ENCODE data around the gene NACAD. TPM values are rescaled to one million over a fixed set of nuclear protein-coding genes. Genes with fewer than 3 reads are reported as not detected.

Gene NACAD
- polyA plus RNA-seq, 1 donor from 2014 or later = 14.5 TPM

DNA sequence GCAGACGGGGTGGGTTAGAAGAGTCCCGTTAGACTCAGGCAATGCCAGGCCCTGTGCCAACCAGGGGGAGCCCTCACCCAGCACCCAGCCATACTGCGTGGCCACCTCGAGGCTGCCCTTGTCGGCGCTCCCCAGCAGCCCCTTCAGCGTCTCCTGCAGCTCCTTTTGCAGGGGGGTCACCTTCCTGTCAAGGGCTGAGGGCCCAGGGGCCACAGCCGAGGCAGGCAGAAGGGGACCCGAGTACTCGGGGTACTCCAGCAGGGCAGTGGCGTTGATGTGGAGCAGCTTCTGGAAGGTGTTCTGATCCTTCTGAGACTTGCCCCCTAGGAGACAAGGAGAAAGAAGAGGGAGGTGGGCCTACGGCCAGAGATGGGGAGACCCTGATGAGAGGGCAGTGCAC is 13.0 kb upstream of the NACAD start:
- no peaks in the 10 kb centered on the region for H3F3A ChIP-seq (ENCODE audit: insufficient read depth, low read length, poor library complexity, severe bottlenecking)
- peaks cover 1% of the 10 kb centered on the region for H3K79me2 ChIP-seq (replicated peaks; ENCODE audit: insufficient read depth, low read length)
- H3K4me2 ChIP-seq (ENCODE audit: low read length) = no peak overlapping the region
- H3K27me3 ChIP-seq (ENCODE audit: insufficient read depth, low read depth, low read length) = no peaks in the 10 kb centered on the region
- H3K27ac ChIP-seq (ENCODE audit: low read length) = no peak overlapping the region
- TF ChIP-seq, protein P1, sequence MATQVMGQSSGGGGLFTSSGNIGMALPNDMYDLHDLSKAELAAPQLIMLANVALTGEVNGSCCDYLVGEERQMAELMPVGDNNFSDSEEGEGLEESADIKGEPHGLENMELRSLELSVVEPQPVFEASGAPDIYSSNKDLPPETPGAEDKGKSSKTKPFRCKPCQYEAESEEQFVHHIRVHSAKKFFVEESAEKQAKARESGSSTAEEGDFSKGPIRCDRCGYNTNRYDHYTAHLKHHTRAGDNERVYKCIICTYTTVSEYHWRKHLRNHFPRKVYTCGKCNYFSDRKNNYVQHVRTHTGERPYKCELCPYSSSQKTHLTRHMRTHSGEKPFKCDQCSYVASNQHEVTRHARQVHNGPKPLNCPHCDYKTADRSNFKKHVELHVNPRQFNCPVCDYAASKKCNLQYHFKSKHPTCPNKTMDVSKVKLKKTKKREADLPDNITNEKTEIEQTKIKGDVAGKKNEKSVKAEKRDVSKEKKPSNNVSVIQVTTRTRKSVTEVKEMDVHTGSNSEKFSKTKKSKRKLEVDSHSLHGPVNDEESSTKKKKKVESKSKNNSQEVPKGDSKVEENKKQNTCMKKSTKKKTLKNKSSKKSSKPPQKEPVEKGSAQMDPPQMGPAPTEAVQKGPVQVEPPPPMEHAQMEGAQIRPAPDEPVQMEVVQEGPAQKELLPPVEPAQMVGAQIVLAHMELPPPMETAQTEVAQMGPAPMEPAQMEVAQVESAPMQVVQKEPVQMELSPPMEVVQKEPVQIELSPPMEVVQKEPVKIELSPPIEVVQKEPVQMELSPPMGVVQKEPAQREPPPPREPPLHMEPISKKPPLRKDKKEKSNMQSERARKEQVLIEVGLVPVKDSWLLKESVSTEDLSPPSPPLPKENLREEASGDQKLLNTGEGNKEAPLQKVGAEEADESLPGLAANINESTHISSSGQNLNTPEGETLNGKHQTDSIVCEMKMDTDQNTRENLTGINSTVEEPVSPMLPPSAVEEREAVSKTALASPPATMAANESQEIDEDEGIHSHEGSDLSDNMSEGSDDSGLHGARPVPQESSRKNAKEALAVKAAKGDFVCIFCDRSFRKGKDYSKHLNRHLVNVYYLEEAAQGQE (IDR thresholded peaks at IDR 0.05; ENCODE audit: borderline replicate concordance) = no peak
- TF ChIP-seq EZH2 (IDR thresholded peaks at IDR 0.05; ENCODE audit: borderline replicate concordance, insufficient read depth, low read length, poor library complexity, severe bottlenecking) = no peak
- TF ChIP-seq POLR2AphosphoS5 (IDR thresholded peaks at IDR 0.05) = no peak
- TF ChIP-seq RAD21 (conservative IDR thresholded peaks at IDR 0.05) = no peak
- no peak for TF ChIP-seq TAF1 (IDR thresholded peaks at IDR 0.05; ENCODE audit: low read depth)
- TF ChIP-seq, protein P2, sequence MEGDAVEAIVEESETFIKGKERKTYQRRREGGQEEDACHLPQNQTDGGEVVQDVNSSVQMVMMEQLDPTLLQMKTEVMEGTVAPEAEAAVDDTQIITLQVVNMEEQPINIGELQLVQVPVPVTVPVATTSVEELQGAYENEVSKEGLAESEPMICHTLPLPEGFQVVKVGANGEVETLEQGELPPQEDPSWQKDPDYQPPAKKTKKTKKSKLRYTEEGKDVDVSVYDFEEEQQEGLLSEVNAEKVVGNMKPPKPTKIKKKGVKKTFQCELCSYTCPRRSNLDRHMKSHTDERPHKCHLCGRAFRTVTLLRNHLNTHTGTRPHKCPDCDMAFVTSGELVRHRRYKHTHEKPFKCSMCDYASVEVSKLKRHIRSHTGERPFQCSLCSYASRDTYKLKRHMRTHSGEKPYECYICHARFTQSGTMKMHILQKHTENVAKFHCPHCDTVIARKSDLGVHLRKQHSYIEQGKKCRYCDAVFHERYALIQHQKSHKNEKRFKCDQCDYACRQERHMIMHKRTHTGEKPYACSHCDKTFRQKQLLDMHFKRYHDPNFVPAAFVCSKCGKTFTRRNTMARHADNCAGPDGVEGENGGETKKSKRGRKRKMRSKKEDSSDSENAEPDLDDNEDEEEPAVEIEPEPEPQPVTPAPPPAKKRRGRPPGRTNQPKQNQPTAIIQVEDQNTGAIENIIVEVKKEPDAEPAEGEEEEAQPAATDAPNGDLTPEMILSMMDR (IDR thresholded peaks at IDR 0.05; ENCODE audit: poor library complexity, severe bottlenecking) = no peak
- no peak for TF ChIP-seq EP300 (conservative IDR thresholded peaks at IDR 0.05; ENCODE audit: poor library complexity, severe bottlenecking)
- TF ChIP-seq SMC3 (conservative IDR thresholded peaks at IDR 0.05; ENCODE audit: poor library complexity) = no peak
- no peak for TF ChIP-seq MXI1 (conservative IDR thresholded peaks at IDR 0.05; ENCODE audit: poor library complexity, severe bottlenecking)
- H2AFZ ChIP-seq (ENCODE audit: low read depth, low read length) = no peak overlapping the region
- no peak overlapping the region for H3K9ac ChIP-seq (ENCODE audit: low read length)
- no peaks in the 10 kb centered on the region for H3K9me3 ChIP-seq (ENCODE audit: low read length)
- H3K9me2 ChIP-seq (ENCODE audit: insufficient read depth, low read length) = no peaks in the 10 kb centered on the region
- H3K4me3 ChIP-seq (ENCODE audit: low read length) = no peak overlapping the region
- H4K20me1 ChIP-seq (ENCODE audit: insufficient read depth) = no peaks in the 10 kb centered on the region
- H3K36me3 ChIP-seq (ENCODE audit: insufficient read depth, low read length) = no peaks in the 10 kb centered on the region

DNA sequence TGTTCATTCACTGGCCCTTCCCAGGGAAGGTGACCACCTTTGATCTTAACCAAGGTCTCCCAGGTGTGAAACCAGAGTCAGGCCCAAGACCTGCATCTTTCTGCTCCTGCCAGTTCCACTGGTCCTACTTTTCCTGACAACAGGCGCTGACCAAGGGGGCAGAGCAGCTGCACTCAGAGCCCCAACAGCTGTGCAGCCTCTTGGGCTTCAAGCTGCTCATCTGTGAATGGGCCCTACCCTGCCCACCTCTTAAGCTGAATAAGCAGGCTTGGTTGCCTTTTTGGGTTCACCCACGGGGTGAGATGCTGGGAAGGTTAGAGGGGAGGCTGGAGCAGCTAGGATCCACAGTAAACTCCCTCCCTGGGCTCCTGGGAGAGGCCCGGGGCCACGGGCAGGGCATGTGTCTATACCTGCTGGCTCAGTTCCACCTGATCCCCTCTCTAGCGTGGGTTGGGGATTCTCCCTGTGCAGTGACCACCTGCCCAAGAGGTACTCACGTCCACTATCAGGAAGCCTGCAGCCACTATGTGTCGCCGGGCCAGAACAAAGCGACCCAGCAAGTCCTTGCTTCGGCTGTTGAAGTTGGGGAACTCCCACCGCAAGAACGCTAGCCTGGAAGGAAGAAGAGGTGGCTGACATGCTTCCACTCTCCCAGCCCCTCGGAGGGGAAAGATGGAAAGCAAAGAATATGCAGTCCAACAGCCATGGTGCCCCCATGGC is 12.2 kb upstream of the NACAD start:
- Histone ChIP-seq H3K79me2 (replicated peaks; ENCODE audit: insufficient read depth, low read length) (no peaks in the 10 kb centered on the region), H3K9ac (ENCODE audit: low read length) (no peak overlapping the region), H3K36me3 (ENCODE audit: insufficient read depth, low read length) (no peaks in the 10 kb centered on the region), H3K4me2 (ENCODE audit: low read length) (no peak overlapping the region), H3K27me3 (ENCODE audit: insufficient read depth, low read depth, low read length) (no peaks in the 10 kb centered on the region), H3F3A (ENCODE audit: insufficient read depth, low read length, poor library complexity, severe bottlenecking) (no peaks in the 10 kb centered on the region), H2AFZ (ENCODE audit: low read depth, low read length) (no peak overlapping the region), H3K9me3 (ENCODE audit: low read length) (no peaks in the 10 kb centered on the region), H3K27ac (ENCODE audit: low read length) (no peak overlapping the region), H3K4me3 (ENCODE audit: low read length) (no peak overlapping the region), H4K20me1 (ENCODE audit: insufficient read depth) (no peaks in the 10 kb centered on the region), H3K9me2 (ENCODE audit: insufficient read depth, low read length) (no peaks in the 10 kb centered on the region)
- no peak for TF ChIP-seq EP300 (conservative IDR thresholded peaks at IDR 0.05; ENCODE audit: poor library complexity, severe bottlenecking)
- TF ChIP-seq EZH2 (IDR thresholded peaks at IDR 0.05; ENCODE audit: borderline replicate concordance, insufficient read depth, low read length, poor library complexity, severe bottlenecking) = no peak
- TF ChIP-seq TAF1 (IDR thresholded peaks at IDR 0.05; ENCODE audit: low read depth) = no peak
- TF ChIP-seq POLR2AphosphoS5 (IDR thresholded peaks at IDR 0.05) = no peak
- TF ChIP-seq RAD21 (conservative IDR thresholded peaks at IDR 0.05) = no peak
- TF ChIP-seq SMC3 (conservative IDR thresholded peaks at IDR 0.05; ENCODE audit: poor library complexity) = no peak
- TF ChIP-seq MXI1 (conservative IDR thresholded peaks at IDR 0.05; ENCODE audit: poor library complexity, severe bottlenecking) = no peak
- TF ChIP-seq, protein P2 (IDR thresholded peaks at IDR 0.05; ENCODE audit: poor library complexity, severe bottlenecking) = no peak
- TF ChIP-seq, protein P1 (IDR thresholded peaks at IDR 0.05; ENCODE audit: borderline replicate concordance) = no peak
